Hepatocyte (in vitro differentiated cells): ENCODE results near the gene TMEM258. TPM values are rescaled to one million over a fixed set of nuclear protein-coding genes. Genes with fewer than 3 reads are reported as not detected.

Experiments
- DNase-seq: peaks from one replicate; pipeline ENCODE4 v3.0.0-alpha.2; 2016; ENCODE audit warnings: low spot score
- H2AFZ ChIP-seq: fragments of 200-600 bp; sonication (generic); 2 replicates; pipeline ENCODE4 v1.6.0; 2016; ENCODE audit warnings: antibody characterized with exemption, mild to moderate bottlenecking
- H3K27ac ChIP-seq: fragments of 200-600 bp; sonication (generic); 2 replicates; pipeline ENCODE4 v1.5.1; 2016; ENCODE audit warnings: mild to moderate bottlenecking
- H3K27me3 ChIP-seq: fragments of 200-600 bp; sonication (generic); 2 replicates; pipeline ENCODE4 v1.6.1; 2016
- H3K36me3 ChIP-seq: fragments of 200-600 bp; sonication (generic); replicated peaks from 2 replicates; pipeline ENCODE4 v1.5.1; 2016; ENCODE audit warnings: low read depth; ENCODE audit not compliant: insufficient read depth
- H3K4me1 ChIP-seq: fragments of 200-600 bp; sonication (generic); 2 replicates; pipeline ENCODE4 v1.5.1; 2016; ENCODE audit warnings: mild to moderate bottlenecking, moderate library complexity; ENCODE audit not compliant: insufficient read depth
- H3K4me2 ChIP-seq: fragments of 200-600 bp; sonication (generic); 2 replicates; pipeline ENCODE4 v1.6.0; 2016
- H3K4me3 ChIP-seq: fragments of 200-600 bp; sonication (generic); 2 replicates; pipeline ENCODE4 v1.5.1; 2016; ENCODE audit warnings: mild to moderate bottlenecking
- H3K79me2 ChIP-seq: fragments of 200-600 bp; sonication (generic); 2 replicates; pipeline ENCODE4 v1.6.0; 2017; ENCODE audit warnings: mild to moderate bottlenecking
- H3K9me2 ChIP-seq: fragments of 200-600 bp; sonication (generic); replicated peaks from 2 replicates; pipeline ENCODE4 v1.6.0; 2017; ENCODE audit warnings: mild to moderate bottlenecking; ENCODE audit not compliant: insufficient read depth
- H3K9me3 ChIP-seq: fragments of 200-600 bp; sonication (generic); 2 replicates; pipeline ENCODE4 v1.5.1; 2016; ENCODE audit warnings: low read depth, mild to moderate bottlenecking
- H4K20me1 ChIP-seq: fragments of 200-600 bp; sonication (generic); 2 replicates; pipeline ENCODE4 v1.6.0; 2016; ENCODE audit warnings: mild to moderate bottlenecking; ENCODE audit not compliant: insufficient read depth, poor library complexity, severe bottlenecking
- EZH2 ChIP-seq: fragments of 200-600 bp; sonication (generic); IDR thresholded peaks from 2 replicates; pipeline ENCODE4 v1.6.1; 2016; ENCODE audit warnings: antibody characterized with exemption, mild to moderate bottlenecking, borderline replicate concordance
- EZH2phosphoT487 ChIP-seq: fragments of 200-600 bp; sonication (generic); IDR thresholded peaks from one replicate; pipeline ENCODE4 v1.6.1; 2018; ENCODE audit warnings: antibody characterized with exemption, mild to moderate bottlenecking, low read depth, moderate library complexity; ENCODE audit not compliant: unreplicated experiment, severe bottlenecking
- WGBS: methylation state at CpG from one replicate; pipeline ENCODE4 v1.1.6; 2016; ENCODE audit warnings: low lambda C conversion rate; ENCODE audit errors: missing lambda C conversion rate; 5-methylcytosine and 5-hydroxymethylcytosine counted together
- polyA plus RNA-seq: library from polyadenylated mRNA; unstranded; fragments of >200 nt; fragmentation: Nextera tagmentation; extraction: Ambion mirVana; gene quantifications from 2 replicates; pipeline ENCODE4 v1.2.1, GENCODE V29; 2016
- total RNA-seq: library from RNA; depleted of rRNA; stranded (reverse); fragments of >200 nt; gene quantifications from 2 replicates; pipeline ENCODE4 v1.2.3, GENCODE V29; 2014
- TF ChIP-seq, protein P1 (sequence below): fragments of 200-600 bp; sonication (generic); IDR thresholded peaks from 2 replicates; pipeline ENCODE4 v1.5.1; 2016; ENCODE audit warnings: antibody characterized with exemption, mild to moderate bottlenecking; ENCODE audit not compliant: poor library complexity

The TMEM258 gene
- total and polyA plus RNA-seq, 2 experiments from 2014 or later: 64.7 to 253 TPM

DNA sequence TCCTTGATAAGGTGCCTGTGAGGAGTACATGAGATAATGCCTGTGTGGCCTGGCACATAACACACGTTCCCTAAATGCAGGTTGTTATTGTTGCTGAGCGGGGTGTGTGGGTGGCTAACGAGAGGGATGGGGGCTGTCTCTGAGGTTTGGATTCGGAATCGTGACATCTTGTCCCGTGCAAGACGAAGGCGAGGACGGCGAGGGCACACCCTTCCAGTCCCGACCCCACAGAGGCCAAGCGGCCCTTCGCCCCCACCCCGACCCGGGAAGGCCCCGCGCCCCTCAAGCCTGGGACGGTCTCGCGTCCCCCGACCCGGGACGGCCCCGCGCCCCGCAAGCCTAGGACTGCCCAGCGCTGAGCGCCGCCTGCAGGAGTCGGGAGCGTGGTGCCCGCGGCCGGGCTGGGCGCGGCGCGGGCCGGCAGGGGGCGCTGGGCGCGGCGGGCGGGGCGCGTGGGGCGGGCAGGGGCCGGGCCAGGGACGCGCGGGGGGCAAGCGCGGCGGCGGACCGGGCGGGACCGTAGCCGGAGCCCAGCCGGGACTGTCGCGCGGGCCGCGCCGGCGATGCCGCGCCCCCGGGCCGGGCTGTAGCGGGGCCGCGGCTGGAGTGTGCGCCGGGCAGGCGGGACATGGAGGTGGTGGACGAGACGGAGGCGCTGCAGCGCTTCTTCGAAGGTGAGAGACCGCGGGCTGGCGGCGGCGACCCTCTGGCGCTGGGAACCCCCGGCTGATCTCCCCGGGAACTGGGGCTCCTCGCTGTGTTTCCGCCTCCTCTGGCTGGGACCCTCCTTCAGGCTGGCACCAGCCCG is 40.1 kb downstream of the TMEM258 start, which contains the start of gene MYRF:
Gene MYRF, plus strand, starts transcription at position 520 of the 808 bp plus-strand sequence. Its CDS starts 109 bp downstream, at position 629.
- Histone ChIP-seq H4K20me1 (no peaks in the 10 kb centered on the region), H3K4me2 (peak within 1 kb of the TSS; percentile 94), H3K4me1 (peaks cover 63% of the 10 kb centered on the region), H3K4me3 (peak within 1 kb of the TSS; percentile 70), H3K79me2 (peaks cover 53% of the 10 kb centered on the region), H2AFZ (peak within 1 kb of the TSS; percentile 74), H3K9me2 (no peaks in the 10 kb centered on the region), H3K9me3 (no peaks in the 10 kb centered on the region), H3K27ac (peak within 1 kb of the TSS; percentile 98), H3K36me3 (no peaks in the 10 kb centered on the region), H3K27me3 (no peaks in the 10 kb centered on the region)
- TF ChIP-seq EZH2phosphoT487: no peak
- TF ChIP-seq, protein P1, sequence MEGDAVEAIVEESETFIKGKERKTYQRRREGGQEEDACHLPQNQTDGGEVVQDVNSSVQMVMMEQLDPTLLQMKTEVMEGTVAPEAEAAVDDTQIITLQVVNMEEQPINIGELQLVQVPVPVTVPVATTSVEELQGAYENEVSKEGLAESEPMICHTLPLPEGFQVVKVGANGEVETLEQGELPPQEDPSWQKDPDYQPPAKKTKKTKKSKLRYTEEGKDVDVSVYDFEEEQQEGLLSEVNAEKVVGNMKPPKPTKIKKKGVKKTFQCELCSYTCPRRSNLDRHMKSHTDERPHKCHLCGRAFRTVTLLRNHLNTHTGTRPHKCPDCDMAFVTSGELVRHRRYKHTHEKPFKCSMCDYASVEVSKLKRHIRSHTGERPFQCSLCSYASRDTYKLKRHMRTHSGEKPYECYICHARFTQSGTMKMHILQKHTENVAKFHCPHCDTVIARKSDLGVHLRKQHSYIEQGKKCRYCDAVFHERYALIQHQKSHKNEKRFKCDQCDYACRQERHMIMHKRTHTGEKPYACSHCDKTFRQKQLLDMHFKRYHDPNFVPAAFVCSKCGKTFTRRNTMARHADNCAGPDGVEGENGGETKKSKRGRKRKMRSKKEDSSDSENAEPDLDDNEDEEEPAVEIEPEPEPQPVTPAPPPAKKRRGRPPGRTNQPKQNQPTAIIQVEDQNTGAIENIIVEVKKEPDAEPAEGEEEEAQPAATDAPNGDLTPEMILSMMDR: peak; percentile 59
- WGBS: 8% methylated on average over 30 of the region's 93 CpGs
- DNase-seq: peak; percentile 88

DNA sequence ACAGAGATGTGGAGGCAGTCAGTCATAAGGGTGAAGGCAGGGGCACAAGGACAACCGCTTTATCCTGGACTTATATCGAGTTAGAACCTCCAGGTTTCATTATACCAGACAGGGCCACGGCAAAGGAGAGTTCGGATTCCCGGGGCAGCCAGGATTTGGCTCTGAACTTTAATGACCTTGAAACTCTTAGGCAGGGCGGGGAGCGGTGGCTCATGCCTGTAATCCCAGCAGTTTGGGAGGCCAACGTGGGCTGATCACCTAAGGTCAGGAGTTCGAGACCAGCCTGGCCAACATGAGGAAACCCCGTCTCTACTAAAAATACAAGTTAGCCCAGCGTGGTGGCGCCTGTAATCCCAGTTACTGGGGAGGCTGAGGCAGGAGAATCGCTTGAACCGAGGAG is 41.0 kb downstream of the TMEM258 start:
- Histone ChIP-seq H3K4me3 (no peak overlapping the region), H3K27me3 (no peaks in the 10 kb centered on the region), H4K20me1 (no peaks in the 10 kb centered on the region), H3K9me3 (no peaks in the 10 kb centered on the region), H2AFZ (no peak overlapping the region), H3K27ac (no peak overlapping the region), H3K9me2 (no peaks in the 10 kb centered on the region), H3K4me1 (peaks cover 57% of the 10 kb centered on the region), H3K36me3 (no peaks in the 10 kb centered on the region), H3K4me2 (no peak overlapping the region), H3K79me2 (peaks cover 43% of the 10 kb centered on the region)
- TF ChIP-seq, protein P1: no peak
- no peak for TF ChIP-seq EZH2
- TF ChIP-seq EZH2phosphoT487: no peak
- 85% methylated on average over 14 of the region's 14 CpGs for WGBS
- no peak for DNase-seq

DNA sequence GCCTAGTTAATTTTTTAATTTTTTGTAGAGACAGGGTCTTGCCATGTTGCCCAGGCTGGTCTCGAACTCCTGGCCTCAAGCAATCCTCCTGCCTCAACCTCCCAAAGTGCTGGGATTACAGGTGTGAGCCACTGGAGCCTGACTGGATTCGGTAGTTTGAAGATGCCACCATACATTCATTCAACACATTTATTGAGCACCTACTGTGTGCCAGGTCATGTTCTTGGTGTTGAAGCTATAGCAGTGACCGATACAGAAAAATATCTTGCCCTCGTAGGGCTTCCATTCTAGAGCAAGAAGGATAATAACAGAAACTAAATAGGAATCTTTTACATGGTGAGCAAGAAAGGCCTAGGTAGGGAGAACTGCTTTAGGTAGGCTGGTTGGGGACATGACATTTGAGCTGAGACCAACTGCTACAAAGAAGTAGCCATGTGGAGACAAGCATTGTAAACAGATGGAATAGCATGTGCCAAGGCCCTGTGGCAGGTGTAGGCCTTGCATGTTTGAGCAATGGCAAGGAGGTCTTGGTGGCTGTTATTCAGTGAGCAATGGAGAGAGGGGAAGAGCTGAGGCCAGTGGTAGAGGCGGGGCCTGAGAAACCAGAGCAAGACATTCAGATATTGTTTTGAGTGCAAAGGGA is 41.6 kb downstream of the TMEM258 start:
- DNase-seq: no peak
- no peaks in the 10 kb centered on the region for H4K20me1 ChIP-seq
- H3K79me2 ChIP-seq: peaks cover 37% of the 10 kb centered on the region
- H2AFZ ChIP-seq: no peak overlapping the region
- H3K9me2 ChIP-seq: no peaks in the 10 kb centered on the region
- H3K27ac ChIP-seq: no peak overlapping the region
- H3K4me2 ChIP-seq: no peak overlapping the region
- peaks cover 51% of the 10 kb centered on the region for H3K4me1 ChIP-seq
- no peak for TF ChIP-seq EZH2phosphoT487
- no peaks in the 10 kb centered on the region for H3K9me3 ChIP-seq
- over 99% methylated on average over 5 of the region's 5 CpGs for WGBS
- no peaks in the 10 kb centered on the region for H3K27me3 ChIP-seq
- no peak overlapping the region for H3K4me3 ChIP-seq
- no peaks in the 10 kb centered on the region for H3K36me3 ChIP-seq

DNA sequence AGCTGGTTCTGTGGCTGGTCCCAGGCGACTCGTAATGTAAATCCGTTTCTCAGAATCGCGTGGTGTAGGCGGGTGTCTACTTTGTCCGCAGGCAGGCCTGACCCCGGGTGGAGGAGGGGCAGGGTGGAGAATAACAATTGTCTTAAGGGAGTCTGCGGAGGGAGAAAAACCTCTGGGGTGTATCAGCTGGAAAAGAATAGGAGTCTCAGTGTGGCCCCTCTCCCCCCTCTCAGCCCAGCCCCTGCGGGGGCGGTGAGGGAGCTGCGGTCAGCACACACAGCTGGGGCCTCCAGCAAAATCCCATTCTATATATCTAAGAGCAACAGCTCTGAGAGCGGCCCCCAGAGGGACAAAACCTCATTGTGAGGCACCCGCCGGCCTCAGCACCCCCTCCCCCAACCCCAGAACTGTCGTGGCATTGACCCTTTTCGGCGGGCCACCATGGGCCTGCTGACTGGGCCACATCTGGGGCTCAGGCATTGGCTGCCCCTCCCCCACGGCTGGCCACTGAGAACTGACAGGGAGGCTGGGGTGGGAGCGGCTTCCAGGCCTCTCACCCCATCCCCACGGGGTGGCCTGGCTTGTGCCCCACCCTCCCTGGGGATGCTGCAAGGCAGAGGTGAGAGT is 42.7 kb downstream of the TMEM258 start:
- DNase-seq: no peak
- TF ChIP-seq EZH2phosphoT487 (no peak), EZH2 (no peak)
- TF ChIP-seq, protein P1: no peak
- Histone ChIP-seq H4K20me1 (no peaks in the 10 kb centered on the region), H3K27ac (no peak overlapping the region), H3K9me3 (no peaks in the 10 kb centered on the region), H3K79me2 (peaks cover 26% of the 10 kb centered on the region), H3K4me1 (peaks cover 40% of the 10 kb centered on the region), H3K4me2 (peak overlapping the region; percentile 29), H2AFZ (no peak overlapping the region), H3K4me3 (no peak overlapping the region), H3K36me3 (no peaks in the 10 kb centered on the region), H3K9me2 (no peaks in the 10 kb centered on the region), H3K27me3 (no peaks in the 10 kb centered on the region)
- 39% methylated on average over 21 of the region's 21 CpGs for WGBS
